ENCODE data around the gene SYNE2.

GRCh38 chr14:64026600-64026999, 173.8 kb downstream of the SYNE2 start:
- TF ChIP-seq EZH2 (IDR thresholded peaks at IDR 0.05; ENCODE audit: low read length, unreplicated experiment) (no peak), EZH2phosphoT487 (IDR thresholded peaks at IDR 0.05; ENCODE audit: borderline replicate concordance, low read length) (no peak)
- TF ChIP-seq, protein P1, sequence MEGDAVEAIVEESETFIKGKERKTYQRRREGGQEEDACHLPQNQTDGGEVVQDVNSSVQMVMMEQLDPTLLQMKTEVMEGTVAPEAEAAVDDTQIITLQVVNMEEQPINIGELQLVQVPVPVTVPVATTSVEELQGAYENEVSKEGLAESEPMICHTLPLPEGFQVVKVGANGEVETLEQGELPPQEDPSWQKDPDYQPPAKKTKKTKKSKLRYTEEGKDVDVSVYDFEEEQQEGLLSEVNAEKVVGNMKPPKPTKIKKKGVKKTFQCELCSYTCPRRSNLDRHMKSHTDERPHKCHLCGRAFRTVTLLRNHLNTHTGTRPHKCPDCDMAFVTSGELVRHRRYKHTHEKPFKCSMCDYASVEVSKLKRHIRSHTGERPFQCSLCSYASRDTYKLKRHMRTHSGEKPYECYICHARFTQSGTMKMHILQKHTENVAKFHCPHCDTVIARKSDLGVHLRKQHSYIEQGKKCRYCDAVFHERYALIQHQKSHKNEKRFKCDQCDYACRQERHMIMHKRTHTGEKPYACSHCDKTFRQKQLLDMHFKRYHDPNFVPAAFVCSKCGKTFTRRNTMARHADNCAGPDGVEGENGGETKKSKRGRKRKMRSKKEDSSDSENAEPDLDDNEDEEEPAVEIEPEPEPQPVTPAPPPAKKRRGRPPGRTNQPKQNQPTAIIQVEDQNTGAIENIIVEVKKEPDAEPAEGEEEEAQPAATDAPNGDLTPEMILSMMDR (conservative IDR thresholded peaks at IDR 0.05; ENCODE audit: low read depth, low read length), result no peak

Data from PC-3 (cell line).